Epithelial cell of esophagus (primary cell): ENCODE results near the gene TMPRSS4.

ENCODE experiments used
- DNase-seq: peaks from one replicate; pipeline ENCODE4 v3.0.0; 2010; ENCODE audit warnings: low read depth
- H3K4me3 ChIP-seq: 2 replicates; pipeline ENCODE4 v1.5.1; 2011; ENCODE audit warnings: mild to moderate bottlenecking, low read length, control low read depth
- CTCF ChIP-seq: IDR thresholded peaks from 2 replicates; pipeline ENCODE4 v1.5.1; 2011; ENCODE audit warnings: low read depth, mild to moderate bottlenecking, low read length, control low read depth, inconsistent platforms; ENCODE audit not compliant: insufficient read depth; ENCODE audit errors: missing control alignments

The TMPRSS4 gene

GRCh38 chr11:118136341-118136740, 59.5 kb downstream of the TMPRSS4 start:
- no peak for DNase-seq
- no peak overlapping the region for H3K4me3 ChIP-seq
- no peak for TF ChIP-seq CTCF

- H3K4me3 ChIP-seq = no peak overlapping the region
- no peak for TF ChIP-seq CTCF
- DNase-seq = no peak
Measured at GRCh38 chr11:118136801-118137200, 59.9 kb downstream of the TMPRSS4 start.

- no peak for DNase-seq
- H3K4me3 ChIP-seq = no peak overlapping the region
- no peak for TF ChIP-seq CTCF
Measured at GRCh38 chr11:118138839-118139420, 62.1 kb downstream of the TMPRSS4 start.

- no peak for TF ChIP-seq CTCF
- no peak for DNase-seq
- no peak overlapping the region for H3K4me3 ChIP-seq
Measured at GRCh38 chr11:118139578-118139977, 62.7 kb downstream of the TMPRSS4 start.

GRCh38 chr11:118142081-118142480, 65.2 kb downstream of the TMPRSS4 start:
- no peak overlapping the region for H3K4me3 ChIP-seq
- DNase-seq = peak; percentile 94
- TF ChIP-seq CTCF = no peak

GRCh38 chr11:118142809-118143208, 65.9 kb downstream of the TMPRSS4 start:
- peak; percentile 74 for DNase-seq

More at GRCh38 chr11:118142809-118143208, 65.9 kb downstream of the TMPRSS4 start:
- no peak for TF ChIP-seq CTCF
- no peak overlapping the region for H3K4me3 ChIP-seq
